ENCODE data around the gene EIF4EBP3. TPM values are rescaled to one million over a fixed set of nuclear protein-coding genes. Genes with fewer than 3 reads are reported as not detected.

The EIF4EBP3 gene
- total and polyA plus RNA-seq, 9 of the 15 experiments (the other 6 are each of a cell fraction or from before 2014, with no cell fraction given): 1.3 to 7.5 (median 3.8) TPM

- TF ChIP-seq ZBTB40 (IDR thresholded peaks at IDR 0.05) (no peak), ZBTB40 (CRISPR knock-in tag; IDR thresholded peaks at IDR 0.05) (no peak)
These were observed 34.3 kb upstream of the EIF4EBP3 start (continued) for GRCh38 chr5:140513124-140513523.
